ENCODE data around the gene GALR3.

GALR3 gene

DNA sequence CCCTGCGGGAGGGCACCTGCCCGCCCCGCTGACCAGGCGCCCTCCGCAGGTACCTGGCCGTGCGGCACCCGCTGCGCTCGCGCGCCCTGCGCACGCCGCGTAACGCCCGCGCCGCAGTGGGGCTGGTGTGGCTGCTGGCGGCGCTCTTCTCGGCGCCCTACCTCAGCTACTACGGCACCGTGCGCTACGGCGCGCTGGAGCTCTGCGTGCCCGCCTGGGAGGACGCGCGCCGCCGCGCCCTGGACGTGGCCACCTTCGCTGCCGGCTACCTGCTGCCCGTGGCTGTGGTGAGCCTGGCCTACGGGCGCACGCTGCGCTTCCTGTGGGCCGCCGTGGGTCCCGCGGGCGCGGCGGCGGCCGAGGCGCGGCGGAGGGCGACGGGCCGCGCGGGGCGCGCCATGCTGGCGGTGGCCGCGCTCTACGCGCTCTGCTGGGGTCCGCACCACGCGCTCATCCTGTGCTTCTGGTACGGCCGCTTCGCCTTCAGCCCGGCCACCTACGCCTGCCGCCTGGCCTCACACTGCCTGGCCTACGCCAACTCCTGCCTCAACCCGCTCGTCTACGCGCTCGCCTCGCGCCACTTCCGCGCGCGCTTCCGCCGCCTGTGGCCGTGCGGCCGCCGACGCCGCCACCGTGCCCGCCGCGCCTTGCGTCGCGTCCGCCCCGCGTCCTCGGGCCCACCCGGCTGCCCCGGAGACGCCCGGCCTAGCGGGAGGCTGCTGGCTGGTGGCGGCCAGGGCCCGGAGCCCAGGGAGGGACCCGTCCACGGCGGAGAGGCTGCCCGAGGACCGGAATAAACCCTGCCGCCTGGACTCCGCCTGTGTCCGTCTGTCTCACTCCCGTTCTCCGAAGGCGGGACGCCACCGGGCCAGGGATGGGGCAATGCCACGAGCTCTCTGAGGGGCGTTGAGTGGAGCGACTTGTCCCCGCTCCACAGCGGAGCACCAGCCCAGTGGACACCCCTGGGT, 1.8 kb downstream of the GALR3 start:
- no peak for DNase-seq

DNA sequence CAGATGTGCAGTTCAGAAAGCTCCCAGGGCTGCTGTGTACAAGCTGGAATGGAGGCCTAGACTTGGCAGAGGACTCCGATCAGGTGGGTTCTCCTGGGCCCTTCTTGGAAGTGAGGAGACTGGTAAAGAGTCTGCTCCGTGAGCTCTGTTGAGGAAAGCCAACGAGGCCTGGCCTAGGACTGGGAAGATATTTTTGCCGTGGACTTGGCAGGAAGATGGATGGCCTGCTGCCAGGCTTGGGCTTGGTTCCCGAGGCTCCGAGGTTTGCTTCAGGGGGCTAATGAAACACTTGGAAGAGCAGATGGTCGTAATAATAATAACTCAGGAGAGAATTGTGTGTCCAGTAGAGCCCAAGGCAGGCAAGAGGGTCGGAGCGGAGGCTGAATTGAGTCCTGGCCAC, 3.9 kb downstream of the GALR3 start:
- no peak for DNase-seq

DNA sequence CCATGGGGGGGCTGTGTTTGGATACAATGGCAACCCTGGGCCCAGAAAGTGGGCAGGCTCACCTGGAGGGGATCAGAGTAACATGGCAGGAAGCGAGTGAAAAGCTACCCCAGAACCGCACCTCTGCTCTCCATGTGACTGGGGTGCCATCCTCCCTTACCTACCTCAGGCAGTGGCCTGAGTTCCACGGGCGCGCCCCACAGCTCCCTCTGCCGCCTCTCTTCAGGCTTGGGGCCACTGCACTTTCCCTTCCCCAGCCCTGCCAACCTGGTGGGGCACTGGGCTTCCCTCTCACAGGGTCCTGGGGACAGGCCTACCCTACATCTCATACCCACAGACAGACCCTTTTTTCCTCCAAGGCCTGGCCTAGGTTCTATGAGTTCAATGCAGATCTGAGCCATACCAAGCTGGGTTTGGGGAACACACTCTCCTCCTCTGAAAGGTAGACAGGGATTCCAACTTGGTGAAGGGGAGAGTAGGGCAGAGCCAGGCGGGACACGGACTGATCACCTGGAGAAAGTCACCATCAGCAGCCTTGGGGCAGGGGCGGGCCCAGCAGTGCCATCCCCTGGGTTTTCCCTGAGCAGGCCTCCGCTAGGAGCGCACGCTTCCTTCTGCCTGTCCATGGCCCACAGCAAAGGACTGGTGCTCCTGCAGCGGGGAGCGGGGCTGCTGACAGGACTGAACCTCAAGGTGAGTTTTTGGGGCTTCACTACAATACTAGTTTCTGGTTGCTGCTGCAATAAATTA, 7.1 kb downstream of the GALR3 start:
- no peak for DNase-seq

DNA sequence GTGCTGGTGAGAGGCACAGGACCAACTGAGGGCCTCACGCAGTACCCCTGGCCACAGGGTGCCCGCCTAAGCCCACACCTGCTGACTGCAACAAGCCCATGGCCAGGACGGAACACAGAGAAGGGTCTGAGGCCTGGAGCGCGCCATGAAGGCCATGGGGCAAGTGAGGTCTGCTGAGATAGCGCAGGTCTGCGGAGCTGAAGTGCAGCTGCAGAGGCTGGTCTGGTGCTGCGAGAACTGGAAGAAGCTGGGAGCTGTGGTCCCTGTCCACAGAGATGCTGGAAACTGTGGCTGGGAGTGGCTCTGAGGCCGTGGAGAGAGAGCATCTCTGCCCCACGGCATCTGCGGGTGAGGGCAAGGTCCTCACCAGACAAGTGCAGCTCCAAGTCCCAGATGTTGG, 8.3 kb downstream of the GALR3 start:
- DNase-seq, result no peak

DNA sequence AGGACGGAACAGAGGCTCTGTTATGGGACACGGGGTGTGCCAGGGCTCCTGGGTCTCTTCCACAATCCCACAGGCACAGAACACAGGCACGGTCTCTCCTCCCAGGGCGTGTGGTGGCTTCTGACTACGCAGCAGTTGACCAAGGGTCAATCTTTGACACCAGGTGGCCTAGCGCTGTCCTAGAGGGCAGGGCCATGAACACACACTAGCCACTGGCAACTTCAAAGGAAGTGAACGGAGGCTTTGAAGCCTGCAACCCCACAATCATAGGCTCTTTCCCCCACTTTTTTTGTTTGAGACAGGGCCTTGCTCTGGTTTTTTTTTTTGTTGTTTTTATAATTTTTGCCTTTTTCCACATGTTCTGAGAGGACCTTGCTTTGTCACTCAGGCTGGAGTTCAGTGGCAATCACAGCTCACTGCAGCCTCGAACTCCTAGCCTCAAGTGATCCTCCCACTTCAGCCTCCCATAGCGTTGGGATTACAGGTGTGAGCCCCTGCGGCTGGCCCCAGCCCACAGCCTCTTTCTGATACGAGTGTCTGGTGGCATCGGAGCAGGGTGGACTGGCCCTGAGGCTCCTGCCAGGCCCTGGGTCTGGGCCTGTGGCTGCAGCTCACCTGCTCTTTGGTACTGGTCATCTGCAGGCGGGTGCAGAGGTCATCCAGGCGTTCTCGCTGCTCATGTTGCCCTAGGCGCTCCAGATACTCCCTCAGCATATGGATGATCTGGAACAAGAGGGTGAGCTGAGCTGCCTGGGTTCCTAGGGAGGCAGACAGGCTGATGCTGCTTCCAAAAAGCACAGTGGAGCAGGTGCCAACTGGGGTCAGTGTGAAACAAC, 9.1 kb downstream of the GALR3 start:
- DNase-seq, result no peak

DNA sequence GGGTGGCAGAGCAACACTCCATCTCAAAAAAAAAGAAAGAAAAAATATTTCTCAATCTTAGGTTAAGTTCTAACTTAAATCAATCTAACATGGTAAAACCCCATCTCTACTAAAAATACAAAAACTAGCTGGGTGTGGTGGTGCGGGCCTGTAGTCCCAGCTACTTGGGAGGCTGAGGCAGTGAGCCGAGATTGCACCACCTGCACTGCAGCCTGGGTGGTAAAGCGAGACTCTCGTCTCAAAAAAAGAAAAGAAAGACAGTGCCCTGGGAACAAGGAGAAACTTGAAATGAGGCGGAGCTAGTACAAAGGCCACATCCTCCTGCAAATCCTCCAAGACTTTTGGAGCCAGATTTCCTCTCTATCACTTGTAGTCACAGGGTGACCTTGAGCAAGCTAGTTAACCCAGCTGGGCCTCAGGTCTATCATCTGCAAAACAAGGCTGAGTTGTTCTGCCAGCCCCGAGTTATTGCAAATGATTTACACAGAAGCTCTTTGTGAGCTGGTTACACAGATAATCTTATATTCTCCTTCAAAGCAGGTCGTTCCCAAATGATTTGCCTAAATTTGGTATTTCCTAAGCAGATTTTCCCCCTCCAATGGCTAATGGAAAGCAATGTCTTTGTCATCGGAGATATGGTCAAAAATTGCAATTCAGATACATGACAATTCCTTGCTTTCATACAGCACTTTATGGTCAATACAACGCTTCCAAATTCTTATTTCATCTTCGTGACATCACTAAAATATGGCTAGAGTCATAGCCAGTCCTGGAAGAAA, 19.0 kb downstream of the GALR3 start:
- no peak for DNase-seq

DNA sequence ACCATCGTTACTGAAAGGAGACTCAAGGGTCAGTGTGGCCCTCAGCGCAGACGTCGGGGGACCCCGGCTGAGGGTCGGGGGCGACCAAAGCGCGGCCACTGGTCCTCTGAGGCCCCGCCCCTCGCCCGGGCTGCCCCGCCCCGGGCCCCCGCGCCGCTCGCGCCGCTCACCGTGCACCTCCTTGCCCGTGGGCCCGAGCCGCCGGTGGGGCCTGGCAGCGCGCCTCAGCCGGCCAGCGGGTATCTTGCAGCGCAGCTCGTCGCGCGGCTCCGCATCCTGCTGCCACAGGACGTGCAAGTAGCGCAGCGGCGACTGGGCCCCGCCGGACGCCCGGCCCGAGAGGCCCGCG, 20.5 kb downstream of the GALR3 start:
- peak; percentile 24 for DNase-seq

DNA sequence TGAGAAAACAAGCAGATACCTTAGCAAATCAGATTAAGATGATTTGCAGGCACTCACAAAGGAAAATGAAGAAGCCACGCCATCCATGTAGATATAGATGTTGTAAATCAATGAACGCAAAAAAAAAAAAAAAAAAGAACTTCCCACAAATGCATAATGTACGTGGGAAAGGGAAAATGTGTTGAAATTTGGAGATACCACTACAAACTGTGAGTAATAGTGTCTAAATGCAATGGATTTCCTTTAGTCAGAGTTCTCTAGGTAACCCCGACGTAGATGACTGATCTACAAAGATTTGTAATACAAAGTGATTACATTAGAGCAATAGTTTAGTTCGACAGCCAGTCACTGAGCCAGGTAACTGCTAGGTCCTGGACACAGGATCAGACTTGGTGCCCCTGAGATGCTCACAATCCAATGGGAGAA, 21.7 kb downstream of the GALR3 start:
- DNase-seq, result no peak

DNA sequence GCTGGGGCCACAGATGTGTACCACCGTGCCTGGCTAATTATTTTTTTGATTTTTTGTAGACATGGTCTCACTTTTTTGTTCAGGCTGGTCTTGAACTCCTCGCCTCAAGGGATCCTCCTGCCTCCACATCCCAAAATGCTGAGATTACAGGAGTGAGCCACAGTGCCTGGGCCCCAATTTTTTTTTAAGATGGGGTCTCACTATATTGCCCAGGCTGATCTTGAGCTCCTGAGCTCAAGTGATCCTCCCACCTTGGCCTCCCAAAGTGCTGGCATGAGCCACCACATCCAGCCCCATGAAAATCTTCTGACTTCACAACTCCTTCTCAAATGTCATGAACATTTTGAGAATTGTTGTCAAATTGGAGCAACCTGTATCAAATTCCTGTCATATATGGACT, 23.3 kb downstream of the GALR3 start:
- DNase-seq, result no peak

DNA sequence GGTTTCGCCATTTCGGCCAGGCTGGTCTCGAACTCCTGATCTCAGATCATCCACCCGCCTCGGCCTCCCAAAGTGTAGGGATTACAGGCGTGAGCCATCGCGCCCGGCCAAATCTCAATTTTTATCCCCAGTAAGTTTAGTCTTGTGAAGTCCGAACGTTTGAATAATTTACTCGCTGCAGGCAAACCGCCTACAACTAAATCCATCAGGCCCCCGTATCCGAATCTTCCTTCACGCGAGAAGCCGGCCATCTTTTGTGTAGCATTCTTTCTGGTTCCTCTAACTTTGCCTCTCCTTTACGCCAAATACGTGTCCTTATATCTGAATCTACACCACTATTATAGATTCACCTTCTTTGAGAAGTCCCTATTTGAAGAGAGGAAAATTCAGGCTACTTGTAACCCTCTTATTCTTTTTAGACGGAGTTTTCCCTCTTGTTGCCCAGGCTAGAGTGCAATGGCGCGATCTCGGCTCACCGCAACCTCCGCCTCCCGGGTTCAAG, 25.5 kb downstream of the GALR3 start:
- peak; percentile 8 for DNase-seq

DNA sequence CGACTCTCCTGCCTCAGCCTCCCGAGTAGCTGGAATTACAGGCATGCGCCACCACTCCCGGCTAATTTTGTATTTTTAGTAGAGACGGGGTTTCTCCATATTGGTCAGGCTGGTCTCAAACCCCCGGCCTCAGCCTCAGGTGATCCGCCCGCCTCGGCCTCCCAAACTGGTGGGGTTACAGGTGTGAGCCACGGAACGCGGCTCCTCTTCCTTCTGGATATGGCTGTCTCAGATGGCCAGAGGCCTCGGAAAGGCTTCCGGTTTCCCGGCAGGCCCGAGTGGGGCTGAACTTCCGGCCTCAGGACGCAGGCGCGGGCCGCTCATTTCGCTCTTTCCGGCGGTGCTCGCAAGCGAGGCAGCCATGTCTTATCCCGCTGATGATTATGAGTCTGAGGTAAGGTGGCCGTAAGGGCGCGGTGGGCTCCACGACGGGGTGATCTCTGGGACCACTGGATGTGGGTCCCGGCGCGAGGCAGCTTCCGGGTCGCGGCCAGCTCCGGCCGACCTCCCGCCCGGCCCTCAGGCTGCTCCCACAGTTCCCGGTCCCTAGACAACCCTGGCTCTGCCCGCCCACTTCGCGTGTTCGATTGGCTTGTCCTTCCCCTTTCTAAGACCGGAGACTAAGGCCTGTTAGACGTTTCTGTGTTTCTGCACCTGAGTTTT, 26.0 kb downstream of the GALR3 start, which contains the start of gene EIF3L:
EIF3L (plus strand) TSS at position 331 of the 663 bp plus-strand sequence; CDS start at position 362, 31 bp downstream.
- peak; percentile 87 for DNase-seq

DNA sequence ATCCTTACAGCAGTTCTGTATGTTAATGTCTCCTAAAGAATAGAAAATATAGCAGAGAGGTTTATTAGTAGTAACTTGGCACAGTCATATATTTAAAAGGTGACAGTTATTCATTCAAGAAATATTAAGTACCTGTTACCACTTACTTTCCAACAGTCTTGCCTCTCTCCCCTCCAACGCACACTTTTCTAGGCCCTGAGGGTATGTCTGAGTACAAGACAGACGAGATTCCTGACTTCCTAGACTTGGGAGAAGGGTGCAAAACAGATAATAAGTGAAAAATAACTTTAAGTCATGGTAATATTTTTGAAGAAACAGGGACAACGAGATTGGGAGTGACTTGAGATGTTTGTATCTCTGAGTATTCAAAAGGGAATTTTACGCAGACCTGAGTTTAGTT, 27.6 kb downstream of the GALR3 start:
- DNase-seq, result no peak

DNA sequence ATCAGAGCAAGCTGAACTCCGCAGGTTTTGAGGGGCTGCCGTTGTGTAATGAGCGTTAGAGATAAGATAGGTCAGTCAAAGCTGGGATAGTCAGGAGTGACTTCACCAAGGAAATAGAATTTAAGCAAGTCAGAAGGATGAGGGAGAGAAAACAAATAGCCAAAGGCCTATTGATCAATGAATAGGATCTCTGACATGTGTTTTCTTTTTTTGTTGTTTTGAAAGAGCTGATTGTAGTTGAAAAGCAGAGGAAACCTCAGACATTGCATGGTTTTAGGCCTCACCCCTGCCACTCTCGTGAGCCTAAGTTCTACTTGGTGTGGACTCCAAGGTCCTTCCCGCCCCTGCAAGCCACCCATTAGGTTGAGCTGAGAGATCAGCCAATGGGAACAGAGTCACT, 29.2 kb downstream of the GALR3 start:
- DNase-seq, result no peak

DNA sequence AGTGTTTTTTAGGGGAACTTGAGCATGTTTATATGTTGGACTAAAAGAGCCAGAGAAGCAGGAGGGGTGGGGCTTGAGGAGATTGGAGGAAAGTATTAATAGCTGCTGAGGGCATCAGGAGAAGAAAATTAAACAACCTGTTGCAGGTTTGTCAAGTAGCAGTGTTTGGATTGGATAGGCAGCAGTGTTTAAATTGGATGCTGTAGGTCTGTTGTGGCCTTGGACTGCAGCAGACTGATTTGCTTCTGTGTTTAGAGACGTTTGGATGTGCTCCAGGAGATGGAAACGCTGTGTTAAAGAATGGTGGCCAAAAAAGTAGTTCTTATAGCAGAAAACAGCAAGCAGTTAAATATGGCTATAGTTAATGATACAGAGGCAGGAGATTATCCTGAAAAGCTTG, 31.8 kb downstream of the GALR3 start:
- DNase-seq, result no peak

DNA sequence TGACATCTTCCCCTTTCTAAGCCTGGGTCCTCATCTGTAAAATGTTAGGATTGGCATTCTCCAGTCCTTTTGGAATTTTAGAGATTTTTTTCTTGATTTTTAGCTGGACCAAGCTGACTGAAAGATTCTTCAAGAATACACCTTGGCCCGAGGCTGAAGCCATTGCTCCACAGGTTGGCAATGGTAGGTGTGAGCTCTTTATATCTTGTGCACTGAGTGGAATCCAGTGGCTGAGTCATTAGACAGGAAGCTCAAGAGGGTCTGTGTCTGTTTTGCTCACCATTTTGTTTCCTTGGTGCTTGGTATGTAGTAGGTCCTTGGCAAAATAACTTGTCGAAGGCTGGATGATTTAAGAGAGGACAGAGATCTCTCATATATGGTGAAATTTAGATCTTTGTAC, 32.3 kb downstream of the GALR3 start:
- DNase-seq, result no peak

DNA sequence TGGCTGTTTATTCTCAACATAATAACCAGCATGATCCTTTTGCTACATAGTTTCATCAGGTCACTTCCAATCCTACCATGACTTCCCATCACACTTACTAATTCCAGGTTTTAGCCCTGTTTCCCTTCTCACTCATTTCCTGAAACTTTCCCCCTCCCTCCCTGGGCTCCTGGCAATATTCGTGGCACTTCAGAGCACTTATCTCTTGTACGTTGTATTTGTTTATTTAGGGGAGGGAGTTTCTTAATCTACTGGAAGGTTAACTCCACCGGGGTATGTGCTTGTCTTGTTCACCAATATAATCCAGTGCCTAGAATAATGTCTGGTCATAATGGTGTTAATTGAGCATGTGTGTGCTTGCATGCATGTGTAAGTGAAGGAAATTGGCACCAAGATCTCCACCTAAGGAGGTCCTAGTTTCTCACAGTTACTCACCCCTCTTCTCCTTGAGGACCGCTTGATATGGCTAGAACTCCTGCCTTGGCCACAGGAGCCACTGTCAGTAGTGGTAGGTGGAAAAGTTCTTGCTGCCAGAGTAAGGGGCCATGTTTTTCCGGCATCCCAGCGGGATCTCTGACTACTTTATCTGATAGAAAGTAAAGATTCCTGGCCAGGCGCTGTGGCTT, 37.7 kb downstream of the GALR3 start:
- no peak for DNase-seq

DNA sequence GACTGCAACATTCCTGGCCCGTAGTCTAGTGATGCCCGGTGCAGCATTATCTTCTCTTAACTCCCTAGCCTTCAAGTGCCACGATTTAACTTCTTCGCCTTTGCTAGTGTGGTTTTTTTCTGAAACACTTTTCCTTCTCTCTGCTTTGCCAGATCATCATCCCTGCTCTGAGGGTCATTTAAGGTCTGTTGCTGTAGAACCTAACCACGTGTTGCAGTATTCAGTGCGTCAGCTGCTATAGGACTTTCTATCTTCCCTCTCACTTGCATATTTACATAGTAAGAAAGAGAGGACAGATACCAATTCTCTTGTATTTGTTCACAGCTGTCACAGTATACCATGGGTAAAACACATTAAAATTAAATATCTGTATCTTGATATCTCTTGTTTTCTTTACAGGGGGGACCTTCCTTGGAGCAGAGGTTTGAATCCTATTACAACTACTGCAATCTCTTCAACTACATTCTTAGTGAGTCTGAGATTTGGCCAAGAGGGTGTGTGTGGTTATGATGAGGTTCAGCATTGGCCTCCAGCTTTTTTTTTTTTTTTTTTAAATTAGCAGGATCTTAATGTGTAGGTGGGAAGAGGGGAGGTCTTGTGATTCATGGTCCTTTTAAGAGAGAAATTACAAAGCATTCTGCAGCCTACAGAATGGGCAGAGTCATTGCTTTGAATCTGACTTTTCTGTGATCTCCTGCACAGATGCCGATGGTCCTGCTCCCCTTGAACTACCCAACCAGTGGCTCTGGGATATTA, 39.6 kb downstream of the GALR3 start:
- no peak for DNase-seq

DNA sequence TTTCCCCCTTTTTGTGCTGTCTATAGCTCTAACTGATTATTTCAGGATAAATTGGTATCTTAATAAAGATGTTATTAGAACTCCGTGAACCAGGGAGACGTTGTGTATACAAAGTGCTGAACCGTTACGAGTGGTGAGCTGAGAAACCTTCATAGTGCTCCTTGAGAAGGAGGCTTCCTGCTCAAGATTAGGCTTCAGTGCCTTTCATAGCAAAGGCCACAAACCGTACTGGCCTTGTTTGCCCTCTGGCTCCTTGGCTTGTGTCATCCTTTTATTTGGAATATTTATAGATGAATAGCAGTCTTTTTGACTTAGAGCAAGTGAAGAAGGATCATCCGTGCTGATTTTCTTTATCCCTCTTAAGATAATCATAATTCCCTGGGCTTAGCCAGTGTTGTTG, 42.3 kb downstream of the GALR3 start:
- no peak for DNase-seq

DNA sequence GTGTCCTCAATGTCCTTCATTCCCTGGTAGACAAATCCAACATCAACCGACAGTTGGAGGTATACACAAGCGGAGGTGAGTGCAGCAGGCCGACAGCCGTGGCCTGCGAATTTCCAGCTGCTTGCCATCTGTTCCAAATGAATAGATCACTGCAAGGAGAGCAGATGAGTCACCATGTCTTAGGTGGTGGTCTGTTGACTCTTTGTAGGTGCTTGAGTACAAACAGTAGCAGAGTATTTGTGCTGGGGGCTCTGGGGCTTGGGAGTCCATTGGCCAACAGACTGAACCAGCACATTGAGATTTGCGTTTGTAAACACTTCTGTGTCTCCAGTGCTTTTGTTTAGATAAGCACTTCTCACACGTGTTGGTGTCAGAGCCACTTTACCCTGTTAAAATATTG, 47.1 kb downstream of the GALR3 start:
- no peak for DNase-seq

Measured in CD4-positive, alpha-beta T cell treated with Interleukin-4 for 4 hours (primary cell).